K562 (cell line): ENCODE measurements around the gene ROM1. TPM values are rescaled to one million over a fixed set of nuclear protein-coding genes. Genes with fewer than 3 reads are reported as not detected.

Experiments
- ARNT ChIP-seq, 2 experiments: fragments of 450-650 bp; IDR thresholded peaks; 2 replicates each; pipeline ENCODE4 v1.6.1; 2016; ENCODE audit warnings: mild to moderate bottlenecking in 1 of 2
- BRCA1 ChIP-seq, 2 experiments: fragments of 450-650 bp in 1 of 2; sonication (generic) in 1 of 2; formaldehyde crosslinking in 1 of 2; IDR thresholded peaks; 2 replicates each; pipeline versions ENCODE4 v1.5.0 to v1.6.1; 2017 to 2020; ENCODE audit warnings: mild to moderate bottlenecking in 1 of 2, missing genetic modification reagents in 1 of 2
- CHCHD3 ChIP-seq: fragments of 250-450 bp; sonication (Bioruptor Pico); IDR thresholded peaks from 2 replicates; pipeline ENCODE4 v2.1.2; 2022; ENCODE audit warnings: mild to moderate bottlenecking
- CREM ChIP-seq: IDR thresholded peaks from 2 replicates; pipeline ENCODE4 v1.6.1; 2014; ENCODE audit warnings: antibody characterized with exemption, low read depth
- DLX4 ChIP-seq: fragments of 250-450 bp; sonication (Bioruptor Pico); IDR thresholded peaks from 2 replicates; pipeline ENCODE4 v1.6.1; 2021; ENCODE audit warnings: mild to moderate bottlenecking
- ETV1 ChIP-seq: fragments of 450-650 bp; conservative IDR thresholded peaks from 2 replicates; pipeline ENCODE4 v1.6.1; 2016; ENCODE audit warnings: missing genetic modification characterization, control low read depth, low read depth, missing compliant biosample characterization
- FOXJ2 ChIP-seq: fragments of 200-800 bp; sonication (Bioruptor generic); IDR thresholded peaks from 2 replicates; pipeline ENCODE4 v1.6.1; 2016; ENCODE audit warnings: missing genetic modification characterization, missing compliant biosample characterization
- KAT2B ChIP-seq: IDR thresholded peaks from one replicate; pipeline ENCODE4 v1.6.1; 2012; ENCODE audit warnings: low read depth, mild to moderate bottlenecking, control low read depth, inconsistent platforms, low read length, moderate library complexity
- KLF13 ChIP-seq: fragments of 450-650 bp; IDR thresholded peaks from 2 replicates; pipeline ENCODE4 v1.6.1; 2016; ENCODE audit warnings: missing genetic modification characterization, low read depth, mild to moderate bottlenecking, missing compliant biosample characterization, moderate library complexity, borderline replicate concordance
- MAX ChIP-seq: sonication (generic); formaldehyde crosslinking; IDR thresholded peaks from 2 replicates; pipeline ENCODE4 v1.9.0; 2022; ENCODE audit warnings: mild to moderate bottlenecking, missing genetic modification reagents
- MEIS2 ChIP-seq: fragments of 450-650 bp; IDR thresholded peaks from 2 replicates; pipeline ENCODE4 v1.6.1; 2014; ENCODE audit warnings: mild to moderate bottlenecking; ENCODE audit not compliant: partially characterized antibody
- NCOR1 ChIP-seq: fragments of 450-650 bp; IDR thresholded peaks from 2 replicates; pipeline ENCODE4 v1.6.1; 2016; ENCODE audit warnings: mild to moderate bottlenecking, moderate library complexity
- NR3C1 ChIP-seq: sonication (generic); formaldehyde crosslinking; IDR thresholded peaks from 2 replicates; pipeline ENCODE4 v1.8.1; 2022; ENCODE audit warnings: missing genetic modification reagents
- PCBP1 ChIP-seq: fragments of 200-400 bp; formaldehyde crosslinking; IDR thresholded peaks from 2 replicates; pipeline ENCODE4 v1.6.1; 2018; ENCODE audit warnings: mild to moderate bottlenecking, low read depth, low read length; ENCODE audit not compliant: poor library complexity, severe bottlenecking
- RBFOX2 ChIP-seq: fragments of 200-400 bp; formaldehyde crosslinking; IDR thresholded peaks from 2 replicates; pipeline ENCODE4 v1.6.1; 2017; ENCODE audit warnings: low read depth, mild to moderate bottlenecking, low read length, moderate library complexity
- RNF2 ChIP-seq: sonication (generic); IDR thresholded peaks from 2 replicates; pipeline ENCODE4 v1.6.1; 2016
- SREBF2 ChIP-seq: sonication (generic); formaldehyde crosslinking; IDR thresholded peaks from 2 replicates; pipeline ENCODE4 v1.4.0; 2020; ENCODE audit warnings: mild to moderate bottlenecking, missing genetic modification reagents
- TFE3 ChIP-seq: fragments of 450-650 bp; formaldehyde crosslinking; IDR thresholded peaks from 2 replicates; pipeline ENCODE4 v1.4.0; 2020; ENCODE audit warnings: mild to moderate bottlenecking, mixed read lengths
- YBX1 ChIP-seq: fragments of 450-650 bp; IDR thresholded peaks from 2 replicates; pipeline ENCODE4 v1.7.1; 2016; ENCODE audit warnings: mild to moderate bottlenecking
- ZNF134 ChIP-seq: fragments of 250-450 bp; sonication (Bioruptor Pico); conservative IDR thresholded peaks from 2 replicates; pipeline ENCODE4 v1.4.0; 2020
- ZNF165 ChIP-seq: fragments of 250-450 bp; sonication (Bioruptor Pico); IDR thresholded peaks from 2 replicates; pipeline ENCODE4 v1.4.0; 2020; ENCODE audit warnings: borderline replicate concordance
- ZNF551 ChIP-seq: fragments of 250-450 bp; sonication (Bioruptor Pico); IDR thresholded peaks from 2 replicates; pipeline ENCODE4 v1.5.0; 2021; ENCODE audit warnings: mild to moderate bottlenecking, moderate library complexity
- polyA plus RNA-seq, 8 experiments: library from polyadenylated mRNA; depleted of rRNA in 4 of 8; stranded (reverse) in 5 of 8; unstranded in 3 of 8; fragments of >200 nt; fragmentation: Nextera tagmentation in 2 of 8; fragmentation: Illumina TruSeq in 1 of 8; extraction: Ambion mirVana in 2 of 8; extraction: Trizol in 1 of 8; gene quantifications; 2 replicates each; pipeline versions ENCODE4 v1.2.1 to v1.2.3, GENCODE V29; 2011 to 2014; ENCODE audit warnings: inconsistent platforms in 1 of 8, missing spikeins in 1 of 8
- total RNA-seq, 7 experiments: library from RNA; depleted of rRNA in 6 of 7; stranded (reverse); fragments of >200 nt in 6 of 7; fragmentation: Illumina TruSeq in 2 of 7; extraction: Trizol in 2 of 7; gene quantifications; 2 replicates each; pipeline versions ENCODE4 v1.2.1 to v1.2.3, GENCODE V29; 2011 to 2021; ENCODE audit warnings: low replicate concordance in 1 of 7
- TF ChIP-seq, protein P1 (sequence below): sonication (generic); formaldehyde crosslinking; IDR thresholded peaks from 2 replicates; pipeline ENCODE4 v1.8.1; 2023; ENCODE audit warnings: mild to moderate bottlenecking, missing genetic modification reagents
- TF ChIP-seq, protein P2 (sequence below): fragments of 450-650 bp; IDR thresholded peaks from 2 replicates; pipeline ENCODE4 v1.7.1; 2018; ENCODE audit warnings: mild to moderate bottlenecking, low read depth; ENCODE audit not compliant: partially characterized antibody

The ROM1 gene
- total and polyA plus RNA-seq, 9 of the 15 experiments (the other 6 are each of a cell fraction or from before 2014, with no cell fraction given) = 0.75 to 4.0 (median 2.6) TPM

DNA sequence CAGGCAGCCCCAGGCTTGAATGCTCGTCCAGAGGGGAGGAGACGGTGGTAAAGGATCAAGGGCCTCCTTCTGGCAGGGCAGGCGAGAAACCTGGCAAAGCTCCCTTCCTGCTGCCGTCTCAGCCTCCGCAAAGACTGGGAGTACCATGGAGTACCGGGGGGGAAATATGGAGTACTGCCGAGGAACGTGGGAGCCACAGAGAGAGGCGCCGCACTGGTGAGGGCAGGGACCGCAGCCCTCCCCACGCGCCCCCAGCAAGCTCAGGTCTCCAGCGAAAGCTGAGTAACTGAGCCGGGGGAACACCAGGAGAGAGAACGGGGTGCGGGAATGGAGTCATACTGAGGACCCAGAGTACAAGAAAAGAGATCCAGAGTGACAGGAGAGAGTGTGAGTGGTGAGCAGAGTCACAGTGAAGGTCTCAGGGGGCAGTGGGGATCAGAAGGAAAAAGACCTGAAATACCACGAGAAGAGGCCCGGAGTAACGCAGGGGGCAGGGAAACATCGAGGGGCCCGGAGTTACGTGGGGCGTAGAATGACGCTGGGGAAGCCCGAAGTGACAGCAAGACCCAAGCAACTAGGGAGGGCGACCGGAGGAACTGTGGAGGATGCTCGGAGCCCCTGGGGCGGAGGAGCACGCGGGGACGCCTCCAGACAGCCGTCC is 1.2 kb upstream of the ROM1 start (continued):
- TF ChIP-seq CREM = no peak
- TF ChIP-seq KLF13 = no peak
- TF ChIP-seq ZNF551 (CRISPR knock-in tag) = no peak
- no peak for TF ChIP-seq TFE3
- TF ChIP-seq ZNF134 (CRISPR knock-in tag) = no peak
- TF ChIP-seq SREBF2 = no peak
- no peak for TF ChIP-seq NCOR1
- no peak for TF ChIP-seq NR3C1 (CRISPR knock-in tag)
- TF ChIP-seq KAT2B = no peak
- TF ChIP-seq YBX1 = no peak
- no peak for TF ChIP-seq CHCHD3
- no peak for TF ChIP-seq ETV1 (tag)
- TF ChIP-seq FOXJ2 (tag) = no peak
- TF ChIP-seq, protein P1, sequence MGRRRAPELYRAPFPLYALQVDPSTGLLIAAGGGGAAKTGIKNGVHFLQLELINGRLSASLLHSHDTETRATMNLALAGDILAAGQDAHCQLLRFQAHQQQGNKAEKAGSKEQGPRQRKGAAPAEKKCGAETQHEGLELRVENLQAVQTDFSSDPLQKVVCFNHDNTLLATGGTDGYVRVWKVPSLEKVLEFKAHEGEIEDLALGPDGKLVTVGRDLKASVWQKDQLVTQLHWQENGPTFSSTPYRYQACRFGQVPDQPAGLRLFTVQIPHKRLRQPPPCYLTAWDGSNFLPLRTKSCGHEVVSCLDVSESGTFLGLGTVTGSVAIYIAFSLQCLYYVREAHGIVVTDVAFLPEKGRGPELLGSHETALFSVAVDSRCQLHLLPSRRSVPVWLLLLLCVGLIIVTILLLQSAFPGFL = no peak
- no peak for TF ChIP-seq DLX4 (CRISPR knock-in tag)
- TF ChIP-seq BRCA1 (IDR thresholded peaks at IDR 0.05) = no peak
- TF ChIP-seq BRCA1 (CRISPR knock-in tag; IDR thresholded peaks at IDR 0.05) = no peak
- no peak; a peak in 1 of 4 replicates for TF ChIP-seq ARNT (IDR thresholded peaks at IDR 0.05)
- TF ChIP-seq PCBP1 = no peak
- TF ChIP-seq RNF2 = no peak
- TF ChIP-seq, protein P2, sequence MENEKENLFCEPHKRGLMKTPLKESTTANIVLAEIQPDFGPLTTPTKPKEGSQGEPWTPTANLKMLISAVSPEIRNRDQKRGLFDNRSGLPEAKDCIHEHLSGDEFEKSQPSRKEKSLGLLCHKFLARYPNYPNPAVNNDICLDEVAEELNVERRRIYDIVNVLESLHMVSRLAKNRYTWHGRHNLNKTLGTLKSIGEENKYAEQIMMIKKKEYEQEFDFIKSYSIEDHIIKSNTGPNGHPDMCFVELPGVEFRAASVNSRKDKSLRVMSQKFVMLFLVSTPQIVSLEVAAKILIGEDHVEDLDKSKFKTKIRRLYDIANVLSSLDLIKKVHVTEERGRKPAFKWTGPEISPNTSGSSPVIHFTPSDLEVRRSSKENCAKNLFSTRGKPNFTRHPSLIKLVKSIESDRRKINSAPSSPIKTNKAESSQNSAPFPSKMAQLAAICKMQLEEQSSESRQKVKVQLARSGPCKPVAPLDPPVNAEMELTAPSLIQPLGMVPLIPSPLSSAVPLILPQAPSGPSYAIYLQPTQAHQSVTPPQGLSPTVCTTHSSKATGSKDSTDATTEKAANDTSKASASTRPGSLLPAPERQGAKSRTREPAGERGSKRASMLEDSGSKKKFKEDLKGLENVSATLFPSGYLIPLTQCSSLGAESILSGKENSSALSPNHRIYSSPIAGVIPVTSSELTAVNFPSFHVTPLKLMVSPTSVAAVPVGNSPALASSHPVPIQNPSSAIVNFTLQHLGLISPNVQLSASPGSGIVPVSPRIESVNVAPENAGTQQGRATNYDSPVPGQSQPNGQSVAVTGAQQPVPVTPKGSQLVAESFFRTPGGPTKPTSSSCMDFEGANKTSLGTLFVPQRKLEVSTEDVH = no peak
- TF ChIP-seq RBFOX2 = no peak; the same call in 1 of the 2 replicates
- no peak for TF ChIP-seq ZNF165
- TF ChIP-seq MEIS2 = no peak
- TF ChIP-seq MAX (CRISPR knock-in tag) = peak; percentile 75
